Measurements from ENCODE around the gene SERPIND1. TPM values are rescaled to one million over a fixed set of nuclear protein-coding genes. Genes with fewer than 3 reads are reported as not detected.
"Not testable (repeated sequence)": the region's sequence is repeated elsewhere in the genome, so short reads cannot be mapped to it uniquely, and the experiment has no call there.

Gene SERPIND1
- total RNA-seq, 1 donor from 2014 or later = not detected

DNA sequence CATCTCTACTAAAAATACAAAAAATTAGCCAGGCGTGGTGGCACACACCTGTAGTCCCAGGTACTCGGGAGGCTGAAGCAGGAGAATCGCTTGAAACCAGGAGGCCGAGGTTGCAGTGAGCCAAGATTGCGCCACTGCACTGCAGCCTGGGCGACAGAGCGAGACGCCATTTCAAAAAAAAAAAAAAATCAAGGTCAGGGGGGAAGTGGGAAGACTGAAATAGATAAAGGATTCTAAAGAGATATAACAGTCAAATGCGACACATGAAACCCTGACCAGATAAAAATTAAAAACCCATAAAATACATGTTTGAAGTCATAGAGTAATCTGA lies 4.5 kb upstream of the SERPIND1 start:
- H3K27me3 Mint-ChIP-seq (ENCODE audit: low read depth); H3K27ac Mint-ChIP-seq; DNase-seq (ENCODE audit: low spot score); intact Hi-C loops (cut with micrococcal nuclease); H3K9me3 Mint-ChIP-seq; H3K4me1 Mint-ChIP-seq (ENCODE audit: low read depth); H3K4me3 Mint-ChIP-seq (ENCODE audit: low read depth): not testable (repeated sequence)
- peaks cover 13% of the 10 kb centered on the region for H3K36me3 Mint-ChIP-seq (ENCODE audit: low read depth)

DNA sequence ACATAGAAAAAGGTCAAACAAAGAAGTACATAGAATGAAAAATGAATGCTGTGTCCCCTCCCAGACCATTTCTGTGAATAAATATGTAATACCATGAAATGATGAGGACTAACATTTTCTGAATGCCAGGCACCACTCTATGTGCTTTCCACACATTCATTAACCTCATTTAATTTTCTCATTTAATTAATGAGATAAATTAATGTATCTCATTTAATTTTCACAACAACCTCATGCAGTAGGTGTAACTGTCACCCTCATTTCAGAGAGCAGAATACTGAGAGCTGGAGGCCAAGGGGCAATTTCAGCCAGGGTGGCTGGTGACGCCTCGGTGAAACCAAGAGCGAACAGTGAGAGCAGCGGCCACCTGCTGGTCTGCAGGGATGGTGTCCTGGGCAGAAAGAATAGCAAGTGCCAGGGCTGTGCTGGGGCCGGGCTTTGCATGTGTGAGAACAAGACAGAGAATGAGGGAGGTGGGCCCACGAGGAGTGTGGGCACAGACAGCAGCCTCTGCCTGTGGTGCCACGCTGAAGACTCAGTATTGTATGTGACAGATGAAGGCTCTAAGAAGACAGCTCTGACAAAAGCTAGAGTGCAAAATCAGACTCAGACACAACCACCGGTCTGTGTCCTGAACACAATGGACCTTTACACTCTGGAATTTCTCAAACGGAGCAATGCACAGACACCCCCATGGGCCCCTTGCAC lies 1.8 kb upstream of the SERPIND1 start:
- no peaks in the 10 kb centered on the region for H3K9me3 Mint-ChIP-seq
- no peaks in the 10 kb centered on the region for H3K36me3 Mint-ChIP-seq (ENCODE audit: low read depth)
- no peak overlapping the region for H3K27ac Mint-ChIP-seq
- intact Hi-C loops (cut with micrococcal nuclease) = no loop called here
- no peak for DNase-seq (ENCODE audit: low spot score)
- H3K4me3 Mint-ChIP-seq (ENCODE audit: low read depth) = no peak overlapping the region
- H3K4me1 Mint-ChIP-seq (ENCODE audit: low read depth) = peaks cover 4% of the 10 kb centered on the region
- no peaks in the 10 kb centered on the region for H3K27me3 Mint-ChIP-seq (ENCODE audit: low read depth)

GRCh38 chr22:20774882-20775281 lies 969 bp downstream of the SERPIND1 start:
- intact Hi-C loops (cut with micrococcal nuclease) = no loop called here
- no peaks in the 10 kb centered on the region for H3K27me3 Mint-ChIP-seq (ENCODE audit: low read depth)
- no peak overlapping the region for H3K27ac Mint-ChIP-seq
- peaks cover 16% of the 10 kb centered on the region for H3K36me3 Mint-ChIP-seq (ENCODE audit: low read depth)
- no peak for DNase-seq (ENCODE audit: low spot score)
- H3K9me3 Mint-ChIP-seq = no peaks in the 10 kb centered on the region
- H3K4me3 Mint-ChIP-seq (ENCODE audit: low read depth) = no peak overlapping the region
- peaks cover 16% of the 10 kb centered on the region for H3K4me1 Mint-ChIP-seq (ENCODE audit: low read depth)

GRCh38 chr22:20775342-20775895 lies 1.5 kb downstream of the SERPIND1 start:
- no peaks in the 10 kb centered on the region for H3K27me3 Mint-ChIP-seq (ENCODE audit: low read depth)
- intact Hi-C loops (cut with micrococcal nuclease) = no loop called here
- DNase-seq (ENCODE audit: low spot score) = no peak
- no peak overlapping the region for H3K4me3 Mint-ChIP-seq (ENCODE audit: low read depth)
- H3K27ac Mint-ChIP-seq = no peak overlapping the region
- H3K9me3 Mint-ChIP-seq = no peaks in the 10 kb centered on the region
- peaks cover 19% of the 10 kb centered on the region for H3K36me3 Mint-ChIP-seq (ENCODE audit: low read depth)
- peaks cover 19% of the 10 kb centered on the region for H3K4me1 Mint-ChIP-seq (ENCODE audit: low read depth)

GRCh38 chr22:20776624-20777405 lies 2.9 kb downstream of the SERPIND1 start:
- Mint-ChIP-seq H3K27ac (no peak overlapping the region), H3K4me3 (ENCODE audit: low read depth) (no peak overlapping the region), H3K9me3 (no peaks in the 10 kb centered on the region), H3K27me3 (ENCODE audit: low read depth) (no peaks in the 10 kb centered on the region), H3K36me3 (ENCODE audit: low read depth) (peaks cover 25% of the 10 kb centered on the region), H3K4me1 (ENCODE audit: low read depth) (peaks cover 25% of the 10 kb centered on the region)
- DNase-seq (ENCODE audit: low spot score) = no peak
- intact Hi-C loops (cut with micrococcal nuclease) = no loop called here

GRCh38 chr22:20777420-20778177 lies 3.7 kb downstream of the SERPIND1 start:
- H3K4me1 Mint-ChIP-seq (ENCODE audit: low read depth) = peaks cover 31% of the 10 kb centered on the region
- peak overlapping the region; percentile 62 for H3K27ac Mint-ChIP-seq
- intact Hi-C loops (cut with micrococcal nuclease) = no loop called here
- no peak for DNase-seq (ENCODE audit: low spot score)
- H3K36me3 Mint-ChIP-seq (ENCODE audit: low read depth) = peaks cover 29% of the 10 kb centered on the region
- H3K9me3 Mint-ChIP-seq = no peaks in the 10 kb centered on the region
- no peak overlapping the region for H3K4me3 Mint-ChIP-seq (ENCODE audit: low read depth)
- H3K27me3 Mint-ChIP-seq (ENCODE audit: low read depth) = no peaks in the 10 kb centered on the region

DNA sequence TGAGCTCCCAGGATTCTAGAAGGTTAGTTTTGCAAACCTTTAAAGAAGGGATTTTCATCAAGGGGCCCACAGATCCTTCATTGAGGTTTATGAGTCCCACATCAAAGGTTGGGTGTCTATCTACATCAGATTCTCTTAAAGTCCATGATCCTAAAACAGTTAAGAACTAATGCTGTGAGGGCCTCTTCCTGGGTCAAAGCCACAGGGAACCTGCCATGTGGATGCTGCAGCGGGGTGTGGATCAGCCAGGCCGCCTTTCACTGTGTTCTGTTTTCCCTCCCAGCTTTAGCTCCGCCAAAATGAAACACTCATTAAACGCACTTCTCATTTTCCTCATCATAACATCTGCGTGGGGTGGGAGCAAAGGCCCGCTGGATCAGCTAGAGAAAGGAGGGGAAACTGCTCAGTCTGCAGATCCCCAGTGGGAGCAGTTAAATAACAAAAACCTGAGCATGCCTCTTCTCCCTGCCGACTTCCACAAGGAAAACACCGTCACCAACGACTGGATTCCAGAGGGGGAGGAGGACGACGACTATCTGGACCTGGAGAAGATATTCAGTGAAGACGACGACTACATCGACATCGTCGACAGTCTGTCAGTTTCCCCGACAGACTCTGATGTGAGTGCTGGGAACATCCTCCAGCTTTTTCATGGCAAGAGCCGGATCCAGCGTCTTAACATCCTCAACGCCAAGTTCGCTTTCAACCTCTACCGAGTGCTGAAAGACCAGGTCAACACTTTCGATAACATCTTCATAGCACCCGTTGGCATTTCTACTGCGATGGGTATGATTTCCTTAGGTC lies 5.3 kb downstream of the SERPIND1 start:
- Mint-ChIP-seq H3K36me3 (ENCODE audit: low read depth) (peaks cover 34% of the 10 kb centered on the region), H3K9me3 (no peaks in the 10 kb centered on the region), H3K27ac (no peak overlapping the region), H3K4me3 (ENCODE audit: low read depth) (no peak overlapping the region), H3K27me3 (ENCODE audit: low read depth) (no peaks in the 10 kb centered on the region), H3K4me1 (ENCODE audit: low read depth) (peaks cover 34% of the 10 kb centered on the region)
- DNase-seq (ENCODE audit: low spot score) = no peak
- intact Hi-C loops (cut with micrococcal nuclease) = no loop called here

GRCh38 chr22:20779818-20780158 lies 5.9 kb downstream of the SERPIND1 start:
- Mint-ChIP-seq H3K27me3 (ENCODE audit: low read depth) (no peaks in the 10 kb centered on the region), H3K36me3 (ENCODE audit: low read depth) (peaks cover 34% of the 10 kb centered on the region), H3K4me3 (ENCODE audit: low read depth) (no peak overlapping the region), H3K27ac (no peak overlapping the region), H3K9me3 (no peaks in the 10 kb centered on the region), H3K4me1 (ENCODE audit: low read depth) (peaks cover 38% of the 10 kb centered on the region)
- DNase-seq (ENCODE audit: low spot score) = no peak
- intact Hi-C loops (cut with micrococcal nuclease) = loop anchor here (2.0 to 10.0 kb wide), 2 partner anchors 75 to 77 kb away; partner anchors contain the start of genes PI4KA and SNAP29

GRCh38 chr22:20781272-20781990 lies 7.5 kb downstream of the SERPIND1 start:
- no peak overlapping the region for H3K4me3 Mint-ChIP-seq (ENCODE audit: low read depth)
- no peaks in the 10 kb centered on the region for H3K27me3 Mint-ChIP-seq (ENCODE audit: low read depth)
- H3K4me1 Mint-ChIP-seq (ENCODE audit: low read depth) = peaks cover 38% of the 10 kb centered on the region
- peak overlapping the region; percentile 75 for H3K27ac Mint-ChIP-seq
- peaks cover 34% of the 10 kb centered on the region for H3K36me3 Mint-ChIP-seq (ENCODE audit: low read depth)
- DNase-seq (ENCODE audit: low spot score) = no peak
- intact Hi-C loops (cut with micrococcal nuclease) = loop anchor here (2.0 to 10.0 kb wide), 2 partner anchors 73 to 79 kb away; partner anchors contain the start of genes PI4KA and SNAP29
- H3K9me3 Mint-ChIP-seq = no peaks in the 10 kb centered on the region

GRCh38 chr22:20782083-20782482 lies 8.2 kb downstream of the SERPIND1 start:
- DNase-seq (ENCODE audit: low spot score) = no peak
- Mint-ChIP-seq H3K27me3 (ENCODE audit: low read depth) (no peaks in the 10 kb centered on the region), H3K4me3 (ENCODE audit: low read depth) (no peak overlapping the region), H3K27ac (peak overlapping the region; percentile 60), H3K9me3 (no peaks in the 10 kb centered on the region), H3K4me1 (ENCODE audit: low read depth) (peaks cover 38% of the 10 kb centered on the region), H3K36me3 (ENCODE audit: low read depth) (peaks cover 34% of the 10 kb centered on the region)
- intact Hi-C loops (cut with micrococcal nuclease) = loop anchor here (10.0 kb wide), 1 partner anchor 73 kb away; the partner anchor contains the start of genes PI4KA and SNAP29

DNA sequence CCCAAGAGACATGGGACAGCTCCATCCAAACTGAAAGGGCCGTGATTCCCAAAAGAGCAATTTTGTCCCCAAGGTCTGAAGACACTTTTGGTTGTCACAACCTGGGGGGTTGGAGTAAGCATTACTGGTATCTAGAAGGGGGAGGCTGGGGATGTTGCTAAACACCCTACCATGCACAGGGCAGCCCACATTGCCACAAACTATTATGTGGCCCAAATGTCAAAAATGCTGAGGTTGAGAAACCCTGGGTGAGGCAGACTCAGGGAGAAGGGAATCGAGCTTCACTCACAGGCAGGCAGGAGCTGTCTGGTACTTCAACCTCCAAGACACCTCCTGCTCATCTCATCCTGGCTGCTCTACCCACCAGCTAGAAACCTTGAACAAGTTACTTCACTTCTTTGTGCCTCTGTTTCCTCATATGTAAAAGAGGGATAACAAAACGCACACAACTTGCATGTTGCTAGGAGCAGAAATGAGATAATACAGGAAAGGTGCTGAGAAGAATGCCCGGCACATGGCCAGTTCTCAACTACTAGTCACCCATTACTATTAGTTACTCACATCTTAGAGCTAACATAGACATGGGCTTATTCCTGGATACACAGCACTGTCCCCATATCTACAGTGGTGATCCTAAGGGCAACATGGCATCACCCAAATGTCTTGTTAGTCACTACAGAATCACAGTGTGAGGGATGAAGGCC lies 8.8 kb downstream of the SERPIND1 start:
- intact Hi-C loops (cut with micrococcal nuclease) = loop anchor here (10.0 kb wide), 1 partner anchor 72 kb away; the partner anchor contains the start of genes PI4KA and SNAP29
- no peak overlapping the region for H3K27ac Mint-ChIP-seq
- DNase-seq (ENCODE audit: low spot score) = no peak
- no peak overlapping the region for H3K4me3 Mint-ChIP-seq (ENCODE audit: low read depth)
- no peaks in the 10 kb centered on the region for H3K9me3 Mint-ChIP-seq
- peaks cover 35% of the 10 kb centered on the region for H3K4me1 Mint-ChIP-seq (ENCODE audit: low read depth)
- H3K36me3 Mint-ChIP-seq (ENCODE audit: low read depth) = peaks cover 29% of the 10 kb centered on the region
- no peaks in the 10 kb centered on the region for H3K27me3 Mint-ChIP-seq (ENCODE audit: low read depth)

All from activated T-helper 2 cell treated with anti-CD3 and anti-CD28 coated beads, Interferon-gamma antibody, Interleukin-2, Interleukin-4, amounts not matched to agents 10 μg/mL and 5 μg/mL and 100 μg/mL, durations not matched to agents 14 hours and 24 hours and 36 hours (primary cell).